HepG2 (cell line): Measurements from ENCODE around the gene GSPT2. TPM values are rescaled to one million over a fixed set of nuclear protein-coding genes. Genes with fewer than 3 reads are reported as not detected.
A peak's percentile ranks its signal among the peaks of the same experiment; 100 is the strongest.

Source experiments
- ATAC-seq: fragments of 200-7000 bp; cut with Tn5 transposase; 3 replicates; pipeline ENCODE4 v1.9.1; 2020; ENCODE audit warnings: mild to moderate bottlenecking, moderate library complexity
- Bru-seq: library from RNA; stranded (reverse); fragments of 400-500 nt; gene quantifications from one replicate; lab custom pipeline; 2021; lab: Mats Ljungman, UMichigan
- BruChase-seq, 2 experiments: library from RNA; stranded (reverse); fragments of 400-500 nt; gene quantifications; one replicate each; lab custom pipeline; 2021; lab: Mats Ljungman, UMichigan
- BruUV-seq: library from RNA; stranded (reverse); fragments of 400-500 nt; replicated peaks from 2 replicates; lab custom pipeline; 2021; lab: Mats Ljungman, UMichigan
- CTCF ChIA-PET: fragments of 300-600 bp; formaldehyde crosslinking; extraction: SDS; loops from one replicate; lab custom pipeline; 2021; ENCODE audit warnings: low total read pairs, inconsistent platforms, low intra/inter-chr PET ratio; lab: Yijun Ruan, JAX
- POLR2A ChIA-PET: fragments of 350-600 bp; sonication (Branson Sonifier 250); formaldehyde crosslinking; loops from one replicate; lab custom pipeline; 2020; ENCODE audit warnings: antibody characterized with exemption, inconsistent platforms; lab: Yijun Ruan, JAX
- DNase-seq: peaks from one replicate; pipeline ENCODE4 v3.0.0-alpha.2; 2015; ENCODE audit warnings: low spot score
- FAIRE-seq: peaks from 3 replicates; lab custom pipeline; 2011; peaks lifted over from hg19 to GRCh38; lab: Jason Lieb, UNC
- H2AFZ ChIP-seq: one replicate; pipeline ENCODE4 v1.6.1; 2011; ENCODE audit warnings: low read length, inconsistent platforms
- H3K27ac ChIP-seq: fragments of 300-600 bp; 3 replicates; pipeline ENCODE4 v1.8.0; 2011; ENCODE audit warnings: mixed run types, mild to moderate bottlenecking, mixed read lengths, low read length, inconsistent platforms; ENCODE audit not compliant: insufficient read depth; ENCODE audit errors: extremely low read length
- H3K27me3 ChIP-seq, 2 experiments: fragments of 200-600 bp in 1 of 2; 2 replicates in 1 of 2; 3 replicates in 1 of 2; pipeline versions ENCODE4 v1.6.0 to v1.8.0; 2011; ENCODE audit warnings: low read length in 2 of 2, mild to moderate bottlenecking in 2 of 2, moderate library complexity in 2 of 2, inconsistent platforms in 1 of 2; ENCODE audit not compliant: insufficient read depth in 2 of 2, control insufficient read depth in 1 of 2
- H3K36me3 ChIP-seq, 2 experiments: fragments of 200-600 bp in 1 of 2; replicated peaks in 1 of 2; 2 replicates in 1 of 2; 3 replicates in 1 of 2; pipeline versions ENCODE4 v1.5.1 to v1.8.0; 2011; ENCODE audit warnings: low read length in 2 of 2, inconsistent platforms in 1 of 2; ENCODE audit not compliant: insufficient read depth in 2 of 2, control insufficient read depth in 1 of 2
- H3K4me1 ChIP-seq: 2 replicates; pipeline ENCODE4 v1.5.1; 2012; ENCODE audit warnings: low read length, inconsistent platforms; ENCODE audit not compliant: insufficient read depth
- H3K4me2 ChIP-seq: 2 replicates; pipeline ENCODE4 v1.6.0; 2011; ENCODE audit warnings: low read depth, low read length, inconsistent platforms
- H3K4me3 ChIP-seq, 3 experiments: fragments of 200-600 bp in 1 of 3; sonication (generic), shearing (Covaris generic) in 1 of 3; replicated peaks in 1 of 3; 2 replicates each; pipeline ENCODE4 v1.5.1; 2011 to 2016; ENCODE audit warnings: low read length in 3 of 3, inconsistent platforms in 2 of 3, low read depth in 2 of 3, mild to moderate bottlenecking in 2 of 3, control low read depth in 1 of 3, mixed read lengths in 1 of 3; ENCODE audit not compliant: insufficient read depth in 1 of 3
- H3K79me2 ChIP-seq: one replicate; pipeline ENCODE4 v1.6.1; 2011; ENCODE audit warnings: low read length, inconsistent platforms; ENCODE audit not compliant: insufficient read depth
- H3K9ac ChIP-seq: 2 replicates; pipeline ENCODE4 v1.6.0; 2011; ENCODE audit warnings: mild to moderate bottlenecking, low read depth, low read length, inconsistent platforms; ENCODE audit not compliant: insufficient read depth
- H3K9me3 ChIP-seq: 2 replicates; pipeline ENCODE4 v1.5.1; 2012; ENCODE audit warnings: mild to moderate bottlenecking, low read length
- H4K20me1 ChIP-seq: 2 replicates; pipeline ENCODE4 v1.6.0; 2011; ENCODE audit warnings: inconsistent platforms, mild to moderate bottlenecking, low read length, moderate library complexity; ENCODE audit not compliant: insufficient read depth
- CEBPG ChIP-seq: IDR thresholded peaks from 2 replicates; pipeline ENCODE4 v1.6.1; 2016
- CREM ChIP-seq, 2 experiments: sonication (generic) in 1 of 2; formaldehyde crosslinking in 1 of 2; IDR thresholded peaks; 2 replicates each; pipeline versions ENCODE4 v1.4.0 to v1.6.1; 2016 to 2020; ENCODE audit warnings: antibody characterized with exemption in 1 of 2, mild to moderate bottlenecking in 1 of 2, missing genetic modification reagents in 1 of 2
- FOXA3 ChIP-seq: IDR thresholded peaks from 2 replicates; pipeline ENCODE4 v1.6.1; 2016; ENCODE audit warnings: missing genetic modification reagents, missing compliant biosample characterization
- NR0B2 ChIP-seq: sonication (generic); formaldehyde crosslinking; IDR thresholded peaks from 2 replicates; pipeline ENCODE4 v1.4.0; 2020; ENCODE audit warnings: mild to moderate bottlenecking, missing genetic modification reagents
- PLRG1 ChIP-seq: fragments of 450-650 bp; conservative IDR thresholded peaks from 2 replicates; pipeline ENCODE4 v1.6.1; 2016
- RAD21 ChIP-seq: fragments of 450-650 bp; formaldehyde crosslinking; IDR thresholded peaks from 2 replicates; pipeline ENCODE4 v1.5.0; 2020; ENCODE audit warnings: mild to moderate bottlenecking
- RAD51 ChIP-seq: fragments of 450-650 bp; IDR thresholded peaks from 2 replicates; pipeline ENCODE4 v1.6.1; 2016; ENCODE audit warnings: borderline replicate concordance
- RBAK ChIP-seq: sonication (generic); formaldehyde crosslinking; IDR thresholded peaks from 2 replicates; pipeline ENCODE4 v1.5.1; 2020; ENCODE audit warnings: mild to moderate bottlenecking, missing genetic modification reagents
- REPIN1 ChIP-seq: sonication (generic); formaldehyde crosslinking; IDR thresholded peaks from 2 replicates; pipeline ENCODE4 v1.8.0; 2022; ENCODE audit warnings: missing genetic modification reagents, low read depth, mild to moderate bottlenecking, borderline replicate concordance
- TMF1 ChIP-seq: sonication (generic); formaldehyde crosslinking; IDR thresholded peaks from 2 replicates; pipeline ENCODE4 v1.8.1; 2022; ENCODE audit warnings: low read depth, missing genetic modification reagents
- ZNF558 ChIP-seq: sonication (generic); formaldehyde crosslinking; IDR thresholded peaks from 2 replicates; pipeline ENCODE4 v1.9.0; 2022; ENCODE audit warnings: mild to moderate bottlenecking, missing genetic modification reagents, borderline replicate concordance
- ZNF569 ChIP-seq: sonication (generic); formaldehyde crosslinking; IDR thresholded peaks from 2 replicates; pipeline ENCODE4 v1.5.0; 2020; ENCODE audit warnings: mild to moderate bottlenecking, missing genetic modification reagents, moderate library complexity, borderline replicate concordance
- ZNF776 ChIP-seq: sonication (generic); formaldehyde crosslinking; IDR thresholded peaks from 2 replicates; pipeline ENCODE4 v1.4.0; 2020; ENCODE audit warnings: mild to moderate bottlenecking, missing genetic modification reagents
- ZNF792 ChIP-seq: IDR thresholded peaks from 2 replicates; pipeline ENCODE4 v1.6.1; 2016
- WGBS: methylation state at CpG from one replicate; pipeline ENCODE4 v1.1.6; 2017; ENCODE audit warnings: low lambda C conversion rate; 5-methylcytosine and 5-hydroxymethylcytosine counted together
- in situ Hi-C: cut with HindIII; loops from 2 replicates; pipeline ENCODE4 v1.10.0; 2017; ENCODE audit warnings: low pct_unique_long_range_greater_than_20kb; ENCODE audit not compliant: extremely low pct_ligation_motif_present
- intact Hi-C: fragments of 100-400 bp; cut with micrococcal nuclease; formaldehyde crosslinking; loops from one replicate; pipeline ENCODE4 v1.10.0; 2022; ENCODE audit not compliant: unreplicated experiment
- long read RNA-seq, 2 experiments: library from RNA in 1 of 2; library from polyadenylated mRNA in 1 of 2; stranded (forward) in 1 of 2; unstranded in 1 of 2; transcript quantifications; one replicate each; pipeline ENCODE4 v2.0.0, GENCODE V29; 2019 to 2022
- polyA minus RNA-seq, 3 experiments: library from RNA; depleted of rRNA, polyadenylated mRNA; stranded (reverse); fragments of >200 nt; gene quantifications; 2 replicates each; pipeline ENCODE4 v1.2.3, GENCODE V29; 2011; ENCODE audit warnings: low replicate concordance in 1 of 3
- polyA plus RNA-seq, 8 experiments: library from polyadenylated mRNA; depleted of rRNA in 3 of 8; stranded (reverse) in 7 of 8; unstranded in 1 of 8; fragments of >200 nt; fragmentation: Illumina TruSeq in 4 of 8; extraction: Trizol in 4 of 8; gene quantifications; 2 replicates each; pipeline versions ENCODE4 v1.2.1 to v1.2.3, GENCODE V29; 2011 to 2016; ENCODE audit warnings: low read depth in 4 of 8, missing spikeins in 1 of 8, mixed read lengths in 1 of 8; ENCODE audit not compliant: insufficient read depth in 1 of 8
- total RNA-seq, 5 experiments: library from RNA; depleted of rRNA; stranded (reverse); fragments of >200 nt; fragmentation: Illumina TruSeq; extraction: Trizol; gene quantifications; 2 replicates each; pipeline ENCODE4 v1.2.3, GENCODE V29; 2016; ENCODE audit warnings: low read depth in 1 of 5
- TF ChIP-seq, protein P1 (sequence below): IDR thresholded peaks from 2 replicates; pipeline ENCODE4 v1.6.1; 2016; ENCODE audit warnings: missing compliant biosample characterization, missing genetic modification reagents, borderline replicate concordance

GSPT2 gene
- not detected in 2 replicates for total RNA-seq (2016; rRNA removed; fragmentation: Illumina TruSeq; extraction: Trizol)
- not detected in 2 replicates for total RNA-seq (2016; cell fraction: cytosol; rRNA removed; fragmentation: Illumina TruSeq; extraction: Trizol; ENCODE audit: low read depth)
- not detected in 2 replicates for total RNA-seq (2016; cell fraction: insoluble cytoplasmic fraction; rRNA removed; fragmentation: Illumina TruSeq; extraction: Trizol)
- total RNA-seq (2016; cell fraction: membrane; rRNA removed; fragmentation: Illumina TruSeq; extraction: Trizol), result not detected in 2 replicates
- not detected in 2 replicates for total RNA-seq (2016; cell fraction: nucleus; rRNA removed; fragmentation: Illumina TruSeq; extraction: Trizol)
- not detected in 2 replicates for polyA plus RNA-seq (2011; rRNA removed)
- not detected in 2 replicates for polyA plus RNA-seq (2011; cell fraction: cytosol; rRNA removed)
- polyA plus RNA-seq (2011; cell fraction: nucleus; rRNA removed), result not detected in 2 replicates
- polyA plus RNA-seq (2012), result not detected in 2 replicates
- polyA plus RNA-seq (2016; cell fraction: cytosol; fragmentation: Illumina TruSeq; extraction: Trizol; ENCODE audit: low read depth), result not detected in 2 replicates
- polyA plus RNA-seq (2016; cell fraction: insoluble cytoplasmic fraction; fragmentation: Illumina TruSeq; extraction: Trizol; ENCODE audit: low read depth), result not detected in 2 replicates
- not detected in 2 replicates for polyA plus RNA-seq (2016; cell fraction: membrane; fragmentation: Illumina TruSeq; extraction: Trizol; ENCODE audit: low read depth)
- polyA plus RNA-seq (2016; cell fraction: nucleus; fragmentation: Illumina TruSeq; extraction: Trizol; ENCODE audit: insufficient read depth, low read depth), result not detected in 2 replicates
- polyA minus RNA-seq (2011; rRNA and poly(A)+ RNA removed; ENCODE audit: low replicate concordance), result not detected in 2 replicates
- polyA minus RNA-seq (2011; cell fraction: cytosol; rRNA and poly(A)+ RNA removed), result not detected in 2 replicates
- not detected in 2 replicates for polyA minus RNA-seq (2011; cell fraction: nucleus; rRNA and poly(A)+ RNA removed)
- Bru-seq, nascent RNA, result percentile 16 among the genes with signal in this experiment
- BruChase-seq, experiment 1, labeled RNA remaining after a 6-hour chase, result percentile 17 among the genes with signal in this experiment
- not detected for BruChase-seq, experiment 2, labeled RNA remaining after a 2-hour chase
- long read RNA-seq, experiment 1, result 0 reads
- long read RNA-seq, experiment 2, result 0 reads

DNA sequence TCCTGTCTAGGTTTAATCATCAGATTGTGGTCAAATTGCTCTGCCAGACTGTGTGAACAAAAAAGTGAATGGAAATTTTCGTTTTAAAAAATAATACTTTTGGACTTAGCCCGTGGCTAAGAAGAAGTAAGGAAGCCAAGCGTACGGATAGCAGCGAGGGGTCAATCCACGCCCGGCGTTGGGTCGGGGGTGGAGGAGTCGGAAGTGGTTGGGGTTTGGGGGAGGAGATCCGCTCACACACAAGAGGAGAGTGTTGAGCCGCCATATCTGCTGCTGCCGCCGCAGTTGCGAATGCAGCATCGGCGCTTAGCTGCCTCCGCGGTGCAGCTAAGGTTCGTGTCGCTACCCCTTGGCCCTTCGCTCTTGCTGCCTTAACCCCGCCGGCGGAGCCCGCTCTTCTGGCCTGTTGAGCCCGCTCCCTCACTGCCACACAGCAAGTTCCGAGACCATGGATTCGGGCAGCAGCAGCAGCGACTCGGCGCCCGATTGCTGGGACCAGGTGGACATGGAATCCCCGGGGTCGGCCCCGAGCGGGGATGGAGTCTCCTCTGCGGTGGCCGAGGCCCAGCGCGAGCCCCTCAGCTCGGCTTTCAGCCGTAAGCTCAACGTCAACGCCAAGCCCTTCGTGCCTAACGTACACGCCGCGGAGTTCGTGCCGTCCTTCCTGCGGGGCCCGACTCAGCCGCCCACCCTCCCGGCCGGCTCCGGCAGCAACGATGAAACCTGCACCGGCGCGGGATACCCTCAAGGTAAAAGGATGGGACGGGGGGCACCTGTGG is at the start of gene GSPT2:
TSS of gene GSPT2 (plus strand) at position 264 of the 779 bp plus-strand sequence. CDS start at position 449, 185 bp downstream.
- no peak for ATAC-seq
- Histone ChIP-seq H3K4me1 (no peaks in the 10 kb centered on the region), H4K20me1 (no peaks in the 10 kb centered on the region), H3K27ac (no peak within 1 kb of the TSS), H3K9ac (no peak within 1 kb of the TSS), H3K36me3 (no peaks in the 10 kb centered on the region), H3K9me3 (no peaks in the 10 kb centered on the region), H3K27me3 (no peaks in the 10 kb centered on the region; a peak in 1 of 5 replicates), H3K4me3 (no peak within 1 kb of the TSS), H3K4me2 (no peak within 1 kb of the TSS), H2AFZ (no peak within 1 kb of the TSS), H3K79me2 (no peaks in the 10 kb centered on the region)
- no TSS peak for BruUV-seq
- DNase-seq, result no peak
- FAIRE-seq, result no peak
- in situ Hi-C loops (no loop called here), intact Hi-C loops (no loop called here)
- TF ChIP-seq ZNF792 (CRISPR knock-in tag) (no peak), RBAK (CRISPR knock-in tag) (no peak), RAD21 (CRISPR knock-in tag) (no peak), ZNF569 (CRISPR knock-in tag) (no peak), ZNF558 (CRISPR knock-in tag) (no peak), TMF1 (CRISPR knock-in tag) (no peak), PLRG1 (no peak), RAD51 (no peak), FOXA3 (CRISPR knock-in tag) (no peak), ZNF776 (no peak), CEBPG (CRISPR knock-in tag) (no peak), REPIN1 (CRISPR knock-in tag) (no peak), NR0B2 (CRISPR knock-in tag) (no peak), CREM (IDR thresholded peaks at IDR 0.05) (no peak), CREM (CRISPR knock-in tag; IDR thresholded peaks at IDR 0.05) (no peak)
- TF ChIP-seq, protein P1, sequence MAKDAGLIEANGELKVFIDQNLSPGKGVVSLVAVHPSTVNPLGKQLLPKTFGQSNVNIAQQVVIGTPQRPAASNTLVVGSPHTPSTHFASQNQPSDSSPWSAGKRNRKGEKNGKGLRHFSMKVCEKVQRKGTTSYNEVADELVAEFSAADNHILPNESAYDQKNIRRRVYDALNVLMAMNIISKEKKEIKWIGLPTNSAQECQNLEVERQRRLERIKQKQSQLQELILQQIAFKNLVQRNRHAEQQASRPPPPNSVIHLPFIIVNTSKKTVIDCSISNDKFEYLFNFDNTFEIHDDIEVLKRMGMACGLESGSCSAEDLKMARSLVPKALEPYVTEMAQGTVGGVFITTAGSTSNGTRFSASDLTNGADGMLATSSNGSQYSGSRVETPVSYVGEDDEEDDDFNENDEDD, result no peak
- ChIA-PET CTCF (no interaction called here), POLR2A (no interaction called here)
- WGBS, result 36% methylated on average over 14 of the region's 63 CpGs
